Measurements from ENCODE around the gene DHX58. TPM values are rescaled to one million over a fixed set of nuclear protein-coding genes. Genes with fewer than 3 reads are reported as not detected.

Gene DHX58
- total RNA-seq, 1 donor from 2014 or later = 40.4 TPM

- ATAC-seq = no peak
- Histone ChIP-seq H3K9me3 (no peaks in the 10 kb centered on the region), H3K27ac (no peak overlapping the region), H3K27me3 (ENCODE audit: low read depth) (peaks cover 5% of the 10 kb centered on the region), H3K4me3 (no peak overlapping the region), H3K36me3 (no peaks in the 10 kb centered on the region), H3K4me1 (peaks cover 16% of the 10 kb centered on the region)
- no peak for DNase-seq
- TF ChIP-seq CTCF (IDR thresholded peaks at IDR 0.05) = no peak
- intact Hi-C loops (cut with DNase I) = no loop called here
Observed at GRCh38 chr17:42053731-42054500, 58.6 kb downstream of the DHX58 start.

GRCh38 chr17:42052346-42052877, 60.1 kb downstream of the DHX58 start:
- peaks cover 5% of the 10 kb centered on the region for H3K27me3 ChIP-seq (ENCODE audit: low read depth)
- no peaks in the 10 kb centered on the region for H3K36me3 ChIP-seq
- no peak for TF ChIP-seq CTCF (IDR thresholded peaks at IDR 0.05)
- H3K4me1 ChIP-seq = peaks cover 16% of the 10 kb centered on the region
- no peak overlapping the region for H3K4me3 ChIP-seq
- no peak overlapping the region for H3K27ac ChIP-seq
- no peak for DNase-seq
- intact Hi-C loops (cut with DNase I) = no loop called here
- no peak for ATAC-seq
- no peaks in the 10 kb centered on the region for H3K9me3 ChIP-seq

GRCh38 chr17:42051645-42052044, 60.9 kb downstream of the DHX58 start:
- H3K4me3 ChIP-seq = no peak overlapping the region
- intact Hi-C loops (cut with DNase I) = no loop called here
- peaks cover 5% of the 10 kb centered on the region for H3K27me3 ChIP-seq (ENCODE audit: low read depth)
- H3K27ac ChIP-seq = no peak overlapping the region
- H3K36me3 ChIP-seq = no peaks in the 10 kb centered on the region
- no peak for DNase-seq
- no peak for ATAC-seq
- no peak for TF ChIP-seq CTCF (IDR thresholded peaks at IDR 0.05)
- no peaks in the 10 kb centered on the region for H3K9me3 ChIP-seq
- peaks cover 16% of the 10 kb centered on the region for H3K4me1 ChIP-seq

Other genes starting within 250 kb of the DHX58 start
- gene KLHL11, start 247.3 kb downstream of the DHX58 start, total RNA-seq = 12.3 TPM
- 105 TPM for gene ACLY, start 193.8 kb downstream of the DHX58 start, total RNA-seq
- 5.4 TPM for gene ODAD4, start 182.1 kb downstream of the DHX58 start, total RNA-seq
- 46.3 TPM for gene CNP, start 145.9 kb downstream of the DHX58 start, total RNA-seq
- 82.0 TPM for gene DNAJC7, start 95.3 kb downstream of the DHX58 start, total RNA-seq
- 27.1 TPM for gene NKIRAS2, start 92.6 kb downstream of the DHX58 start, total RNA-seq
- gene C17orf113, start 62.1 kb downstream of the DHX58 start, total RNA-seq = 0.89 TPM
- 1.2 TPM for gene ZNF385C, start 14.2 kb downstream of the DHX58 start, total RNA-seq
- gene KAT2A, start 8.7 kb upstream of the DHX58 start, total RNA-seq = 41.6 TPM
- not detected for gene HSPB9, start 10.1 kb upstream of the DHX58 start, total RNA-seq
- gene RAB5C, start 42.3 kb upstream of the DHX58 start, total RNA-seq = 153 TPM
- 0.09 TPM for gene KCNH4, start 68.4 kb upstream of the DHX58 start, total RNA-seq
- gene HCRT, start 72.7 kb upstream of the DHX58 start, total RNA-seq = not detected
- 33.4 TPM for gene GHDC, start 81.8 kb upstream of the DHX58 start, total RNA-seq
- 67.9 TPM for gene STAT5B, start 163.7 kb upstream of the DHX58 start, total RNA-seq
- 53.3 TPM for gene STAT5A, start 175.8 kb upstream of the DHX58 start, total RNA-seq

Data from lower lobe of right lung (tissue), 2 donors.